Loucy (cell line): ENCODE measurements around the gene PLA2G7.

Experiments
- EZH2phosphoT487 ChIP-seq: fragments of 200-600 bp; IDR thresholded peaks from 2 replicates; pipeline ENCODE4 v1.6.1; 2018; ENCODE audit warnings: antibody characterized with exemption, mild to moderate bottlenecking, moderate library complexity, borderline replicate concordance
- TF ChIP-seq, protein P1 (sequence below): fragments of 200-600 bp; sonication (generic); conservative IDR thresholded peaks from 2 replicates; pipeline ENCODE4 v1.5.1; 2014; ENCODE audit warnings: mild to moderate bottlenecking, antibody characterized with exemption, low read length

DNA sequence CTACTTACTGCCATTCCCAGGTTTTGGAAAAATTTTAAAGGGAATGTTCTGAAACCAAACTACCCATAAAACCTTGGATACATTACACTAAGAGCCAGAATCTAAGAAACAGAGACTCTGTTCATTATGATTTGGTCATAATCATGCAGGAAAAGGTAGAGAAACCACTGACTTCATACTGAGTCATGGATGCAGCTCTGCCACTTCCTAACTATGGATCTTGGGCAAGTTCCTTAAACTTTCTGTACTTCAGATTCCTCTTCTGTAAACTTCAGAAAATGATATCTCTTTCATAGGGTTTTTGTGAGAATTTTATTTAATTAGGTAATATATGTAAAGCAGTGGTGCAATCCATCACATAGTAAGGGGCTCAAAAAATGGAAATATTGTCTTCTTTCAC lies 20.0 kb downstream of the PLA2G7 start:
- no peak for TF ChIP-seq EZH2phosphoT487
- TF ChIP-seq, protein P1, sequence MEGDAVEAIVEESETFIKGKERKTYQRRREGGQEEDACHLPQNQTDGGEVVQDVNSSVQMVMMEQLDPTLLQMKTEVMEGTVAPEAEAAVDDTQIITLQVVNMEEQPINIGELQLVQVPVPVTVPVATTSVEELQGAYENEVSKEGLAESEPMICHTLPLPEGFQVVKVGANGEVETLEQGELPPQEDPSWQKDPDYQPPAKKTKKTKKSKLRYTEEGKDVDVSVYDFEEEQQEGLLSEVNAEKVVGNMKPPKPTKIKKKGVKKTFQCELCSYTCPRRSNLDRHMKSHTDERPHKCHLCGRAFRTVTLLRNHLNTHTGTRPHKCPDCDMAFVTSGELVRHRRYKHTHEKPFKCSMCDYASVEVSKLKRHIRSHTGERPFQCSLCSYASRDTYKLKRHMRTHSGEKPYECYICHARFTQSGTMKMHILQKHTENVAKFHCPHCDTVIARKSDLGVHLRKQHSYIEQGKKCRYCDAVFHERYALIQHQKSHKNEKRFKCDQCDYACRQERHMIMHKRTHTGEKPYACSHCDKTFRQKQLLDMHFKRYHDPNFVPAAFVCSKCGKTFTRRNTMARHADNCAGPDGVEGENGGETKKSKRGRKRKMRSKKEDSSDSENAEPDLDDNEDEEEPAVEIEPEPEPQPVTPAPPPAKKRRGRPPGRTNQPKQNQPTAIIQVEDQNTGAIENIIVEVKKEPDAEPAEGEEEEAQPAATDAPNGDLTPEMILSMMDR, result no peak
